HG02759 (cell line): ENCODE results near the gene KYNU.
"Not testable (repeated sequence)": the region's sequence is repeated elsewhere in the genome, so short reads cannot be mapped to it uniquely, and the experiment has no call there.

Experiments
- ATAC-seq: cut with Tn5 transposase; IDR thresholded peaks from one replicate; pipeline ENCODE4 v1.9.1; 2021; ENCODE audit warnings: mild to moderate bottlenecking, moderate library complexity; ENCODE audit not compliant: unreplicated experiment

Gene KYNU

DNA sequence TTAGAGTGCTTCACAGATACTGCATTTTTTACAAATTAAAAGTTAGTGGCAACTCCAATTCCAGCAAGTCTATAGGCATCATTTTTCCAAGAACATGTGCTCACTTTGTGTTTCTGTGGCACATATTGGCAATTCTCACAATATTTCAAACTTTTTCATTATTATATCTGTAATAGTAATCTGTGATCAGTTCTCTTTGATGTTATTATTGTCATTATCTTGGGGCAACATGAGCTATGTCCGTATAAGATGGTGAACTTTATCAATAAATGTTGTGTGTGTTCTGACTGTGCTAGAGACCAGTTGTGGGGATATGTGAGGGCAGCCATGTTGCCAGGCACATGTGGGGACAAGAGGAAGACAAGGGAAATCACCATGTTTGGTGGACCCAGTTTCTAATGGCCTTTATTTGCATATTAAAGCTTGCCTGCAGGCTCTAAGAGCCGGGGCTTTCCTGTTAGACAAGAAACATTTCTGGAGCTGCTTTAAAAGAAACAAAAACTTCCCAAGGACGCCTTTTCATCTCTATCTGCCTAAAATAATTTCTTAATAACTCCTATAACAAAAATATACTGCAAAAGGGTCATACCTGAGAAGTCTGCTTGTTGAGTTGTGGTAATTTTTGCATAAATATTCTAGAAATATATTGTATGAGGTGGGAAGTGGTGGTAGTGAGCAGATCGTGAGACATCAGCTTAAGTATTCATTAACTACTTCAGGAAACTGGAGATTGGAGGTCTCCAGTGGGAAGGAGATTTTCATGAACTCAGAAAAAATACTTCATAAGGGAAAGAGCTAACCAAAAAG, 37.2 kb downstream of the KYNU start:
- ATAC-seq, result peak; percentile 99

GRCh38 chr2:142915502-142915901, 38.0 kb downstream of the KYNU start:
- peak; percentile 10 for ATAC-seq

DNA sequence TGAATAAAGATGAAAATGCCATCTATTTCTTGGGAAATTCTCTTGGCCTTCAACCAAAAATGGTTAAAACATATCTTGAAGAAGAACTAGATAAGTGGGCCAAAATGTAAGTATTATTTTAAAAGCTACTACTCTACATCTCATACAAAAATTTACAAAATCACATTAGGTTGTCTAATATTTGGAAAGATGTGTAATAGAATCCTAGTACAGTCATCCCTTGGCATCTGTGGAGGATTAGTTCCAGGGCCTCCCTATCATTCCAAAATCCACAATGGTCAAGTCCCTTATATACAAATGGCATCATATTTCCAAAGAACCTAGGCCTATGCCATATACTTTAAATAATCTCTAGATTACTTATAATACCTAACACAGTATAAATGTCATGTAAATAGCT, 41.2 kb downstream of the KYNU start:
- ATAC-seq, result no peak

DNA sequence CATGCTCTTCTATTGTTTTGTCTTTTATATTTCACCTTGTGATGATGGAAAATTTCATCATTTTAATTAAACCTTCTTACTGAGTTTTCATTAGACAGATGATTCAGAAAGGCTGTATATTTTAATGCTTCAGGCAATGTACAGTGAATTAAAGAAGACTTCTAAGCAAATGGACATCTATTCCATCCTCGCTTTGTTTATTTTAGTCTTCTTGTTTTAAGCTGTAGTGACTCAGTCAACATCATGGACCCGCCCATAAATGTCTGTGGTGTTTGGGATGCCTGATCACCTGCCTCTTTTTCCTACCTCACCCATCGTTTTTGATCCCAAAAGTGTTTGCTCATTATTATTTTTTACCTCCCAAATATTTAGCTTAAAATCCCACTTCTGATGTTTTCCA, 43.1 kb downstream of the KYNU start:
- no peak for ATAC-seq

DNA sequence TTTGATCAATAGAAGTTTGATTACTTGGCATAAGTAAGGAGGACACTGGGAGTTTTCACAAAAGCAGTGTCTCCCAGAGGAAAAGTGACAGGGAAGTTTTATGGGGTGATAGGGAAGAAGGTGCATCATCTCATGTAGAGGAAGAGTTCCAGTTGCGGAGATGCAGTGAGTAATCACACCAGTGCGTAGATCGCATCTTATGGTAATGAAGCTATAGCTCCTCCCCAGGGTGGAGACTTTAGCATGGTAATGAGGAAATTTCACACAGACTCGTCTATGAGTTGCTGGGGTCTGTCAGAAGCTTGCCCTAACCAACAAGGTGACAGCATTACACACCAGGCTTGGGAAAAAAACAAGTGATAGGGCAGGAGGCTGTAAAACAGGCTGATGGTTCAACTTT, 49.0 kb downstream of the KYNU start:
- no peak for ATAC-seq

GRCh38 chr2:142930835-142931398, 53.5 kb downstream of the KYNU start:
- ATAC-seq, result no peak

DNA sequence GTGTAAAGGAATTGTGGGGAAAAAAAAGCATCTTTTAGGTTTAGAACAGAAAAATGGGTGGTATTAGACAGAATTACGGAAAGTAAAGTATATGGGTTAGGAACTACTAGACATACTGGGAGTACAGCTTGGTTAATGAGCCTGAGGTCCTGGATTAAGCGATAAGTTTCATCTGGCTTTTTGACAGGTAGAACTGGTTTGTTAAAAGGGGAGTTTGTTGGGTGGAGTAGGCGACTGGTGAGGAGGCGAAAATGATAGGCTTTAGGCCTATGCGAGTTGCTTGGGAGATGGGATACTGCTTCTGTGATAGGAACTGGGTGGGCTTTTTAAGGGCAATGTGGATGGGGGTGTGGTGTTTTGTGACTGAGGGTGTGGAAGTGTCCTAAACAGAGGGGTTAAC, 56.5 kb downstream of the KYNU start:
- no peak for ATAC-seq

DNA sequence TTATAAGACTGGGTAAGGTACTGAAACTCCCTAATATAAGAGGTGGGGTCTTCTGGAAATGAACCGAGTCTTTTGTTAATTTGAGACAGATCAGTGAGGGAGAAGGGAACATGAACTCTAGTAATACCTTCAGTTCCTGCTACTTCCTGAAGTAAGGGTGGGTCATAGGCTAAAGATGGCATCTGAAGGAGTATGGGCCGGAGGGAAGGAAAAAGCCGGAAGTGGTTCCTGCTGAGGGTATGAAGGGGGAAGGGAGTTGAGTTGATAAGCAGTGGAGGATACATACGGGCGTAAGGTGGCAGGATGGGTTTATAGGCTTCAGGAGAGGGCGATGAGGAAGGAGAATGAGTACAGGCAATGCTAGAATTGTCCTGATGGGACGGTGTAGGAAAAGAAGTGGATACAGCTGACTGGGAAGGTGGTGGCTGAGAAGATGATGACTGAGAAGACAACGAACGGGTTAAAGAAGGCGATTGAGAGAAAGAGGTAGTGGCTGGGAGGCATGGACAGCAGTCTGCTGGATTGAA, 58.2 kb downstream of the KYNU start:
- no peak for ATAC-seq

- no peak for ATAC-seq
These were observed 59.2 kb downstream of the KYNU start for GRCh38 chr2:142936629-142937028.

- no peak for ATAC-seq
These were observed 59.9 kb downstream of the KYNU start for GRCh38 chr2:142937347-142937746.

DNA sequence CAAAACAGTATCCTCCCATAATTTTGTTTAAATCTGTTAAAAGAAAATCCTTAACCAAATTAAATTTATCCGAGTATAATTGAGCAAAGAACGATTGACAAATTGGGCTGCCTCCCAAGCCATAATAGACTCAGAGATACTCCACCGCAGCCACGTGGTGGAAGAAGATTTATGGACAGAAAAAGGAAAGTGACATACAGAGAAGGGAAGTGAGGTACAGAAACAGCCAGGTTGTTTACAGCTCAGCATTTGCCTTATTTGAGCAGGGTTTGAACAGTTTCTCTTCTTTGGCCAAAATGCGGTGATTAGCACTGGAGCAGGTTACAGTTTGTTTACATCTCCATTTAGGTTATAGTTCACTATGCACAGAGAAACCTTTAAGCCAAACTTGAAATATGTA, 60.8 kb downstream of the KYNU start:
- ATAC-seq, result no peak

GRCh38 chr2:142940606-142941223, 63.3 kb downstream of the KYNU start:
- no peak for ATAC-seq

DNA sequence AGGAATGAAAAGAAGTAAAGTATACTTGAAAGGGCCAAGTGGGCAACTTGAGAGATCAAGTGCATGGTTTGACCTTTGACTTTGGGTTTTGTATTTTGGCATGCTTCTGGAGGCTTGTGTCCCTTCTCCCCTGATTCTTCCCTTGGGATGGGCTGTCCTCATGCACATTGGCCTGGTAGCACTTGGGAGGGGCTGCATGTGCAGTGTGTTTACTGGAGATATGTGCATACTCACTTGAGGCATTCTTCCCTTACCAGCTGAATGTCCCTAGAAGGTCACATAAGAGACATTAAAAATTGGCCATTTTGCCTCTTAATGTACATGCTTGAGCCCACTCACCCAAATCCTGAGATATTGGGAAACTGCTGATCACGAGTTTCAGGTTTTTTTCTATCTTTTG, 65.2 kb downstream of the KYNU start:
- ATAC-seq, result no peak

DNA sequence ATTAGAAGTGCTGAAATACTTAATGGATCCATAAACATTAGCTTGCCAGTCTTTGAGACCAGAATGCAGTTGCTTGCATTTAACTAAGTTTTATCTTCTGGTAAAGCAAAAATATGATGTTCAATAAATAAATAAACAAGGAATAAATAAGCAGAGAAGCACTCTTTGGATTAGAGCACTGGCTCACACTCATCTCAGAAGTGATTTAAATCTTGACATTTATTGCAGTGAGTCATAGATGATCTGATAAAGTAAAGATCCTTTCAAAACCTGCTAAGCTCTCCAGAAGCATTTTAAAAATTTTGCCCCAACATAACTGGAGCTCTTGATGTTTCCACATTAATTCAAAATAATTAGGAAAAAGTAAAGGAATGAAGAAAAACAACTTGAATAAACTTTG, 66.8 kb downstream of the KYNU start:
- ATAC-seq, result no peak

- no peak for ATAC-seq
These were observed 67.3 kb downstream of the KYNU start for GRCh38 chr2:142944721-142945120.

GRCh38 chr2:142946941-142947340, 69.5 kb downstream of the KYNU start:
- ATAC-seq, result no peak

DNA sequence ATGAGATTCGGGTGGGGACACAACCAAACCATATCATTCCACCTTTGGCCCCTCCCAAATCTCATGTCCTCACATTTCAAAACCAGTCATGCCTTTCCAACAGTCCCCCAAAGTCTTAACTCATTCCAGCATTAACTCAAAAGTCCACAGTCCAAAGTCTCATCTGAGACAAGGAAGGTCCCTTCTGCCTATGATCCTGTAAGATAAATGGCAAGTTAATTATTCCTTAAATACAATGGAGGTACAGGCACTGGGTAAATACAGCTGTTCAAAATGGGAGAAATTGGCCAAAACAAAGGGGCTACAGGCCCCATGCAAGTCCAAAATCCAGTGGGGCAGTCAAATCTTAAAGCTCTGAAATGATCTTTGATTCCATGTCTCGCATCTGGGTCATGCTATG, 71.3 kb downstream of the KYNU start:
- not testable (repeated sequence) for ATAC-seq

GRCh38 chr2:142950323-142950722, 72.9 kb downstream of the KYNU start:
- not testable (repeated sequence) for ATAC-seq

DNA sequence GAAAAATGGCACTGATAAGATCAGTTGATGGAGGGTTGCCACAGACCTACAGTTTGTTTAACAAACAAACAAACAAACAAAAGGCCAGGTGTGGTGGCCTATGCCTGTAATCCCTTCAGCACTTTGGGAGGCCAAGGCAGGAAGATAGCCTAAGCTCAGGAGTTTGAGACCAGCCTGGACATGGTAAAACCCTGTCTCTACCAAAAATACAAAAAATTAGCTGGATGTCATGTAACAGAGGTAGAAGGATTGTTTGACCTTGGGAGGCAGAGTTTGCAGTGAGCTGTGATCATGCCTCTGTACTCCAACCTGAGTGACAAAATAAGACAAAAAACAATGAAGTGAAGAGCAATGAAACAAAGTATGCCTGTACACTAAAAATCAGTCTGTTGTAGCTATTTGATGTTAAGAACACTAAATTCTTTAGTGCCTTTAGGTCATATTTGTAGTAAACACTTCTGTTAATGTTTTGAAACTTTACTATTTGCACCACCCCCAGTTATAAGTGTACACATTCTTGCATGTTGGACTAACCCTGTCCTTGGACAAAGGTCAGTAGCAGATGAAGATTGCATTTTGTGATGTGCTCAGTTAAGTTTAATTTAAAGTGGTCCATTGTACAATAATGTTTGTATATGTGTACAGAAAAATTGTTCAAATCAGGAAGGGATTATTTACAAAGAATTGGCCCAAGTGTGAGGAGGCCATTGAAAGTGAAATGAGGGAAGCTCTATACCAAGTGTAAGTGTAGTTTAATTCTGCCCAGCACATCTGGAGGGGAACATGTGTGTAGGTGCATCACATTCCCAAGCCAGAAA, 73.9 kb downstream of the KYNU start:
- no peak for ATAC-seq

GRCh38 chr2:142952018-142952417, 74.6 kb downstream of the KYNU start:
- no peak for ATAC-seq

- ATAC-seq, result no peak
These were observed 75.5 kb downstream of the KYNU start for GRCh38 chr2:142952793-142953494.
